GM19238 (cell line): Measurements from ENCODE around the gene DIO3.

Source experiments
- DNase-seq: peaks from one replicate; pipeline ENCODE4 v3.0.0; 2011; ENCODE audit warnings: low spot score; ENCODE audit not compliant: insufficient read length

Gene DIO3

DNA sequence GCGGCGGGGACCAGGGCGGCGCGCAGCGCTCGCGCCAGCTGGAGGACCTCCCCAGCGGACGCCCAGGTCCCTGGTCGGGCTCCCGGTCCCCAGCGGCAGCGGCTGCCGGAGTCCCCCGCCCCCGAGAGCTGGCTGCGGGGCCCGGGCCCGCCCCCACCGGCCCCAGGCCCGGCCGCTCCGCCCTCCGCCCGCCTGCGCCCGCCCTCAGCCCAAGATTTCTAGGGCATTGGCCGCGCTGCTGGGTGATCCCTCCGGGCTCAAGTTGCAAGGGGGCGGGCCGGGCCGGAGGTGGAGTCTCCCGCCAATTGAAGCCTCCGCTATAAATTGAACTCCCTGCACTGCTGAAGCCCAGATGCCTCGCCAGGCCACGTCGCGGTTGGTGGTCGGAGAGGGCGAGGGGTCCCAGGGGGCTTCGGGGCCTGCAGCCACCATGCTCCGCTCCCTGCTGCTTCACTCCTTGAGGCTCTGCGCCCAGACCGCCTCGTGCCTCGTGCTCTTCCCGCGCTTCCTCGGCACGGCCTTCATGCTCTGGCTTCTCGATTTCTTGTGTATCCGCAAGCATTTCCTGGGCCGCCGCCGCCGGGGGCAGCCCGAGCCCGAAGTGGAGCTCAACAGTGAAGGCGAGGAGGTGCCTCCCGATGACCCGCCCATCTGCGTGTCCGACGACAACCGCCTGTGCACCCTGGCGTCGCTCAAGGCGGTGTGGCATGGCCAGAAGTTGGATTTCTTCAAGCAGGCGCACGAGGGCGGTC, at the start of gene DIO3:
DIO3 (plus strand) TSS at position 351 of the 752 bp plus-strand sequence.
- no peak for DNase-seq

- no peak for DNase-seq
Observed at GRCh38 chr14:101511620-101512375, 49.5 kb upstream of the DIO3 start.

- DNase-seq, result no peak
Observed at GRCh38 chr14:101512376-101512695, 49.0 kb upstream of the DIO3 start.

GRCh38 chr14:101514136-101514535, 47.2 kb upstream of the DIO3 start:
- DNase-seq, result no peak

DNA sequence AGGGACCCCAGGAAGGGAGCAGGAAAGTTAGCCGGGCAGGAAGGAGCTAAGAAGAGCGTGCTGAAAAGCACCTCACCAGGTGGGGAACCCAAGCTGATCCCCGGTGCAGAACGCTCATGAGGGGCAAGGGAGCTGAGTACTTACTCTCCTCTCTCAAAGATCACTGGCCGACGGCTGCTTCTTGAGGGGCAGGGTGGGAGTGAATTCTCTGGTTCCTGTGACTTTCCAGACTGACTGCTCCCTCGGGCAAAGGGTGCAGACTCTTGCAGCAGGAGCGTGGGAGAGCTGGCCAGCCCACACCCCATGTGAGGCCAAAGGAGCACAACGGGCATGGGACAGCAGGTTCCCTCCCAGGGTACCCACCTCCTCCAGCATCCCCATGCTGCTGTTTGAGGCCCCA, 44.9 kb upstream of the DIO3 start:
- no peak for DNase-seq

DNA sequence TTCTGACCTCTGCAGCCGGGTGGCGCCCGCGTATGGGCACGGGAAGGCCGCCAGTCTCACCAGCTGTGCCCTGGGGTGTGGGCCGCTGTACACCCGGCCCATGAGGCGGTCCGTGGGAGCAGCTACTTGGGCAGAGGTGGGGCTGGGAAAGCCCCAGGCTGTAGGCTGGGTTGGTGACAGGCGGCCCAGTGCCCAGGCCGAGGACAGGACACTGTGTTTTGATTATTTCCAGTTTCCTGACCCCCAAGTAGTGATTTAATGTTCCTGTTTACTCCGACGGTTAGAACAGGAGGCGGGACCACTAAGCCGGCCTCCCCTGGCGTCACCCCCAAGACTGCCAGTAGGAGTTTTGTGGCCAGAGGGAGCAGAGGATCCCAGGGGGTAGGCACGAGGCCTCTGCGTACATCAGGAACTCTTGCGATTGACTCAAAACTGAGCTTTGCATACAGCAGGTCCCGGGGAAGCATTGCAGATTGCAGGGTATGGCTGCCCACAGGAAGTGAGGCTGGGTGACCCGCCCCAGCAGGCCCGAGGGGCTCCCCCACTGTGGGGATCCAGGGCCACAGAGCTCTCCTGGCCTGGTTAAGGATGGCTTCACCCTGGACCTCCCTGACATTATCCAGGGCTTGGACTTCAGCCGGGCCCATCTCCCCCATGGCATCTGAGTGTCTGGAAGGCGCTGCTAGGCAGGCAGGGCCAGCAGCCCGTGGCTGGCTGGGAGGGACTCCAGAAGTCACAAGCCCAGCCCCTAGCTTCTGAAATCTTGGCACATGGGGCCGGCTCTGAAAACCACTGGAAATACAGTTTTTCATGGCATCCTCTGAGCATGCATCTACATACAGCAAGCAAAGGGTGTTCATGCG, 42.5 kb upstream of the DIO3 start:
- no peak for DNase-seq

DNA sequence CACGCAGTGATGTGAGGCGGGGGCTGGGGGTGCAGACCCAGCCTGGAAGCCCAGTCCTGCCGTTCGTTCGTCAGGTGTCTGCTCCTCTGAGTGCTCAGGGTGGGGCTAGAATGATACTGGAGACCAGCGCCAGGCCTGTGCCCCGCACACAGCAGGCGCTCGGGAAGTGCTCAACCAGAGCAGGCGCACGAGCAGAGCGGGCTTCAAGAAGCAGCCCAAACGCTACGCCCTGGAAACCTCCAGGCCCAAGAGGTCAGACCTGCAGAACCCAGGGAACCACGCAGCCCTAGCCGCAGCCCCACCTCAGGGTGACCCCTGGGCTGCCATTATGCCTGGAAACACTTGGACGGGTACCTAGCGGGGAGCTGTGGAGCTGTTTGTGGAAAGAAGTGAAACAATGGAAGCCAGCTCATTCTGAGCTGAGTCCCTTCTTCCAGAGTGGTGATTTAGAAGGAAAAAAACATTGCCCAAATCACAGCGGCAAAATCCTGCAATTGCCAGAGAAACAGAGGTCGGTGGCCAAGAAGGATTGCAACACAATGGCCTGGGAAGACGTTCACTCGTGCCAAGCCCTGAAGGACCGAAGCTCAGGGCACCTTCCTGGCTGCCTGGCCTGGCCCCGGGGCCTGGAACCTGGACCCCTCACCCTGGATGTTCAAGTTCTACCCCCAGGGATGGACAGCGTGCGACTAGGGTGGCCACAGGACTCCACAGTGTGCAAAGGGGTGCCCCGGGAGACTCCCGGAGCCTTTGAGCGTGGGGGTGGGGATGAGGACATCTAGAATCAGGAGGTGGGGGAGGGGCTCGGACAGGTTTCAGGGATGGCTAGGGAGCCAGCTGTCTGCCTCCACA, 40.4 kb upstream of the DIO3 start:
- no peak for DNase-seq

GRCh38 chr14:101521473-101521915, 39.8 kb upstream of the DIO3 start:
- DNase-seq, result no peak

- DNase-seq, result no peak
Observed at GRCh38 chr14:101521978-101522377, 39.3 kb upstream of the DIO3 start.

DNA sequence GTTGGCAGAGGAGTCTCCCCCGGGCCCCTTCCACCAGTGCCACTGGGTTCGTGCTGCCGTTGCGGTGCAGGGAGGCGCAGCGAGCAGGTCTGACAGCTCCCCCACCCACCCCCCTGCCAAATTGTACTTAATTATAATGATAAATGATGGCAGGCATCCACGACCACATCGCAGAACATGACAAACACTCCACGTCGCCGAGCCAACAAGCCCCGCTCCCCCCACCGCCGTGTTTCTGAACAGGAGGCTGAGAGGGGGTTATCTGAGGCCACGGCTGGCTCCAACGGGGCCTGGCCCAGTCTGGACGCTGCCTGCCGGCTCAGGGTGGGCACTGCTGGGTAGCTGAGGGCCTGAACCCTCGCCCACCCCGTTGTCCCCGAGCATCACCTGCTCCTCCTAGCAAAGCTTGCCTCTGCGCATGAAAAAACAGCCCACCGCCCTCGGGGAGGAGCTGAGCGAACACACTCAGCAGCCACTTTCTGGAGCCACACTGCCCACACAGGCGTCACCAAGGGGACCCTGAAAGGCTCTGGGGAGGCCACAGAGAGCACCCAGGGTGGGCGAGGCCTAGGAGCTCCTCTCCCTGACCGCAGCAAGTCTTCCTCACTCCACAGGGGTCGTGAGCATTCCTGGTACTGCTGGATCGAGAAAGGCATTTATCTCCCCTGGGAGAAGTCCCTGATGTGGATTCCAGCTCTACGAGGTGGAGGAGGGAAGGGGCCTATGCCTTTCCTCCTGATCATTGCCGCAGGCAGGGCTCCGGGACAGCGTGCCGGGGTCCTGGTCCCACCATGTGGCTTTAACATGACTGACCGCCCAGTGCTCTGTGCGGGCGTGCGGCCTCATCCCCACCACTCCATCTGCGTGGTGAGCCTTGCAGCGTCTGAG, 35.4 kb upstream of the DIO3 start:
- no peak for DNase-seq

GRCh38 chr14:101527987-101528386, 33.3 kb upstream of the DIO3 start:
- DNase-seq, result no peak

DNA sequence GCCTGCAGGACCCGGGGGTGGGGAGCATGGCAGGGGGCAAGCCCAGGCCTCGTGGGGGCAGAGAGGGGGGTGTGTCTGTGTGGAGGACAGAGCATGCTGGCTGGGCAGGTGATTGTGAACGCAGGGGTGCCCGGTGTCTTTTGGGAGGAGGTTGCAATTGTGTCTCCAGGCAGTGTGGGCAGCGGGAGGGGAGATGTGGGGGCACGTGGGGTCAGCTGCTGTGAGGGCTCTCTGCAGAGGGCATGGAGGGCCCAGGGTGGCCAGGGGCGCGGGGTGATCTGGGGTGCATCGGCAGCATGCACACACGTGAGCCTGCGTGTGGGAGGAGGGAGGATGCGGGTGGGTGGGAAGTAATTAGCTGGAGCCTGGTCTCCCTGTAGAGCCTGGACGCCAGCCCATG, 32.2 kb upstream of the DIO3 start:
- no peak for DNase-seq

DNA sequence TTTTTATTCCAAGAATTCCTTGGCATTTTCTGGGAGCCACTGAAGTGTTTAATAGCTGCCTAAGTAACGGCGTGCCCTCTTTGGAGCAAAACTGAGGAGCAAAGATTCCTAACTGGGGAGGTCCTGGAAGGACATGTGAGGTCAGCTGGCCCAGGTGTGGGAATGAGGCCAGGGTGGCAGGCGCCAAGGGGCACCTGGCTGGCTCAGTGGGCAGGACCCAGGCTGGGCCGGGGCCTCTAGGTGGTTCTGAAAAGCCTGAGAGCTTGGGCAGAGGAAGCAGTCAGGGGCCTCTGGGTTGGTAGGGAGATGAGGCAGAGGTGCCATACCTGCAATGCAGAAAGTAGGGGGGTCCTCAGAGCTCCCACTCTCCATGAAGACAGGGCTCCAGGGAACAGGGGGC, 27.1 kb upstream of the DIO3 start:
- no peak for DNase-seq

DNA sequence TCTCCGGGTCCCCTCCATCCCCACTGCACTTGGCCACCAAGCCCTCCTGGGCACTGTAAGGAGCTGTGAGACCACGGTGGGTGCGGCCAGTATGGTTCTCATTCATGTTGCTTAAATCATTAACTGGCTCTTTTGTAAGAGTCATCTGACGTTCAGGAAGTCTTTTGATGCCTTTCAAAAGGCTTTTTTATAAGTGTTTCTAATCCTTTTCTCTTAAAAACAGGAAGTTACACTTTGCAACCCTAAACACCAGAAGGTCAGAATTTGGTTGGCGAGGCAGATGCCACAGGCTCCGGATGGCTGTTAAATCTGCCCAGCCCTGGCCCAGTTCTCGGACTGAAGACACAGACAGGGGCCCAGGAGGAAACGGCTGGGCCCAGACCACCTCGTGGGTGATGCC, 26.1 kb upstream of the DIO3 start:
- DNase-seq, result no peak

DNA sequence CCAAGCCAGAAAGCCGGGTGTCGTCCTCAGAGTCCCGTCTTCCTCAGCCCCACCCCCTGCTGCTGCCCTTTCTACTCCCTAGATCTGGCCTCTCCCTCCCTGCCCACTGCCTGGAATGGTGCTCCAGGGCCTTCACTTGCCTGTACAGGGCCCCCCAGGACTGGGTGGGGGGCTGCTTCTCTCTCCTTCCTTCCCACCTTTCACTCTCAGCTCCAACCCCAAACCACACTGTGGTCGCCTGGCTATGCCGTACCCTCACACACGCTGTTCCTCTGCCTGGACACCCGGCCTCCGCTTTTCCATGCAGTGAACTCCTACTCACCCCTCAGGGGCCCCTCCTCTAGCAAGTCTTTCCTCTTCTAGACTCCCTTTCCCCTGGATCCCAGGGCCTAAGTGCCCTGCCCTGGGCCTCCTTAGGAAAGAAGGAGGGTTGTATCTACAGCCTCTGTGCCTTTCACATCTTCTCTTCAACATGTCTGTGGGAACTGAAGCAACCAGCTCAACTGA, 25.5 kb upstream of the DIO3 start:
- no peak for DNase-seq

GRCh38 chr14:101537286-101537685, 24.0 kb upstream of the DIO3 start:
- DNase-seq, result no peak

GRCh38 chr14:101538878-101539277, 22.4 kb upstream of the DIO3 start:
- DNase-seq, result no peak

DNA sequence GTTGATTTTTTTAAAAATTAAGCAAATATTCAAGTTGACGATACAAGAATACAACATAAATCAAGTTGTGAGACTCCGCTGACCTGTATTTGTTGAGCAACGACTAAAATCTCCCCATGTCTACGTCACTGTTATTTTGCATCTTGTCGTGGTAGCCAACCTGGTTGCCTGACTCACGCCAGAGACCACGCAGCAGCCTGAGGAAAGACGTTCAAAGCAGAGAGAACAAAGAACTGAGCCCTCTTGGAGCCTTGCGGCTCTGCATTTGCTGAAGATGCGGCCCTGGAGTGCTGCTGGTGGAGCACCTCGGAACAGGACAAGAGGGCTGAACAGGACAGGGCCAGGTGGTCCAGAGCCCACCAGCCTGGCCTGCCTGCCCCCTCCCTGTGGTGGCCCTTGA, 21.4 kb upstream of the DIO3 start:
- DNase-seq, result no peak

GRCh38 chr14:101540481-101541462, 20.5 kb upstream of the DIO3 start:
- DNase-seq, result no peak
